GM12878 (cell line): ENCODE data around the gene FANCE. TPM values are rescaled to one million over a fixed set of nuclear protein-coding genes. Genes with fewer than 3 reads are reported as not detected.
"Not testable (repeated sequence)": the region's sequence is repeated elsewhere in the genome, so short reads cannot be mapped to it uniquely, and the experiment has no call there.

ENCODE experiments used
- ATAC-seq: fragments of 200-7000 bp; cut with Tn5 transposase; 3 replicates; pipeline ENCODE4 v1.9.1; 2020; ENCODE audit warnings: mild to moderate bottlenecking, moderate library complexity
- BruUV-seq: library from RNA; stranded (reverse); fragments of 400-500 nt; replicated peaks from 2 replicates; lab custom pipeline; 2021; lab: Mats Ljungman, UMichigan
- CTCF ChIA-PET: fragments of 300-600 bp; sonication (Branson Sonifier 250); formaldehyde crosslinking; extraction: SDS; loops from one replicate; lab custom pipeline; 2021; ENCODE audit warnings: inconsistent platforms; lab: Yijun Ruan, JAX
- POLR2A ChIA-PET: fragments of 350-600 bp; formaldehyde crosslinking; extraction: SDS; loops from one replicate; lab custom pipeline; 2021; ENCODE audit warnings: inconsistent platforms; lab: Charles Lee
- RAD21 ChIA-PET: fragments of 300-600 bp; sonication (Branson Sonifier 250); formaldehyde crosslinking; loops from one replicate; lab custom pipeline; 2023; ENCODE audit warnings: antibody characterized with exemption; ENCODE audit not compliant: unreplicated experiment; lab: Charles Lee
- SMC1A ChIA-PET: fragments of 300-600 bp; sonication (Branson Sonifier 250); formaldehyde crosslinking; loops from one replicate; lab custom pipeline; 2023; ENCODE audit not compliant: unreplicated experiment, uncharacterized antibody; lab: Charles Lee
- DNase-seq: peaks from one replicate; pipeline ENCODE4 v3.0.0-alpha.2; 2011; ENCODE audit warnings: low read depth, low spot score
- FAIRE-seq: peaks from 3 replicates; lab custom pipeline; 2011; peaks lifted over from hg19 to GRCh38; lab: Jason Lieb, UNC
- H2AFZ ChIP-seq: 2 replicates; pipeline ENCODE4 v1.6.0; 2011; ENCODE audit warnings: low read depth, low read length, control low read depth; ENCODE audit not compliant: control insufficient read depth
- H3K27ac ChIP-seq: 2 replicates; pipeline ENCODE4 v1.5.1; 2011; ENCODE audit warnings: control low read depth; ENCODE audit not compliant: control insufficient read depth, insufficient read depth
- H3K27me3 ChIP-seq, 2 experiments: replicated peaks in 1 of 2; 2 replicates each; pipeline versions ENCODE4 v1.6.0 to v1.6.1; 2011; ENCODE audit warnings: low read length in 1 of 2; ENCODE audit not compliant: control insufficient read depth in 2 of 2, insufficient read depth in 2 of 2
- H3K36me3 ChIP-seq, 2 experiments: 2 replicates each; pipeline ENCODE4 v1.5.1; 2011; ENCODE audit warnings: low read length in 1 of 2; ENCODE audit not compliant: control insufficient read depth in 2 of 2, insufficient read depth in 2 of 2
- H3K4me1 ChIP-seq: 2 replicates; pipeline ENCODE4 v1.6.1; 2011; ENCODE audit warnings: mild to moderate bottlenecking, low read length, moderate library complexity, mixed read lengths; ENCODE audit not compliant: control insufficient read depth, insufficient read depth
- H3K4me2 ChIP-seq: 2 replicates; pipeline ENCODE4 v1.6.0; 2011; ENCODE audit warnings: control low read depth; ENCODE audit not compliant: control insufficient read depth, insufficient read depth
- H3K4me3 ChIP-seq: fragments of 200-600 bp; sonication (generic); 2 replicates; pipeline ENCODE4 v1.5.1; 2016
- H3K79me2 ChIP-seq: 2 replicates; pipeline ENCODE4 v1.6.0; 2011; ENCODE audit warnings: low read length; ENCODE audit not compliant: control insufficient read depth, insufficient read depth
- H3K9ac ChIP-seq: 2 replicates; pipeline ENCODE4 v1.8.0; 2011; ENCODE audit warnings: low read length, control low read depth, mixed read lengths; ENCODE audit not compliant: control insufficient read depth, insufficient read depth
- H3K9me3 ChIP-seq: replicated peaks from 3 replicates; pipeline ENCODE4 v1.5.1; 2011; ENCODE audit warnings: mild to moderate bottlenecking, low read length; ENCODE audit not compliant: control insufficient read depth, insufficient read depth
- H4K20me1 ChIP-seq: 2 replicates; pipeline ENCODE4 v1.6.0; 2011; ENCODE audit not compliant: control insufficient read depth, insufficient read depth
- CBFB ChIP-seq: IDR thresholded peaks from 2 replicates; pipeline ENCODE4 v1.6.1; 2016; ENCODE audit warnings: antibody characterized with exemption, low read depth
- CBX3 ChIP-seq: fragments of 200-600 bp; sonication (generic); IDR thresholded peaks from 2 replicates; pipeline ENCODE4 v1.6.1; 2016; ENCODE audit warnings: low read depth, borderline replicate concordance
- CBX5 ChIP-seq: sonication (generic); IDR thresholded peaks from 2 replicates; pipeline ENCODE4 v1.6.1; 2016; ENCODE audit warnings: low read depth, moderate library complexity, mild to moderate bottlenecking, inconsistent platforms
- EZH2 ChIP-seq: IDR thresholded peaks from 2 replicates; pipeline ENCODE4 v1.6.1; 2012; ENCODE audit warnings: low read depth, mild to moderate bottlenecking, control low read depth, inconsistent platforms, low read length, borderline replicate concordance; ENCODE audit not compliant: control insufficient read depth
- GABPA ChIP-seq: IDR thresholded peaks from 2 replicates; pipeline ENCODE4 v1.6.1; 2014; ENCODE audit warnings: antibody characterized with exemption, low read depth, mild to moderate bottlenecking, inconsistent platforms
- HCFC1 ChIP-seq: fragments of 150-350 bp; IDR thresholded peaks from 2 replicates; pipeline ENCODE4 v1.6.1; 2014; ENCODE audit warnings: low read length
- HDGF ChIP-seq: fragments of 450-650 bp; IDR thresholded peaks from 2 replicates; pipeline ENCODE4 v1.6.1; 2016; ENCODE audit warnings: antibody characterized with exemption
- RAD21 ChIP-seq: IDR thresholded peaks from 2 replicates; pipeline ENCODE4 v1.6.1; 2011; ENCODE audit warnings: mild to moderate bottlenecking, low read depth, low read length, moderate library complexity; ENCODE audit not compliant: insufficient read depth
- RBBP5 ChIP-seq: fragments of 200-600 bp; sonication (generic); conservative IDR thresholded peaks from 2 replicates; pipeline ENCODE4 v1.6.1; 2016
- RUNX3 ChIP-seq: IDR thresholded peaks from 2 replicates; pipeline ENCODE4 v1.6.1; 2012; ENCODE audit warnings: low read length, inconsistent platforms
- SIN3A ChIP-seq: IDR thresholded peaks from 2 replicates; pipeline ENCODE4 v1.6.1; 2012; ENCODE audit warnings: low read depth, low read length, improper control_type of control experiment
- SIX5 ChIP-seq: IDR thresholded peaks from 2 replicates; pipeline ENCODE4 v1.6.1; 2011; ENCODE audit warnings: mild to moderate bottlenecking, low read depth, low read length, moderate library complexity; ENCODE audit not compliant: severe bottlenecking
- SMARCA5 ChIP-seq: fragments of 450-650 bp; IDR thresholded peaks from 2 replicates; pipeline ENCODE4 v1.6.1; 2017; ENCODE audit warnings: mild to moderate bottlenecking
- SREBF1 ChIP-seq: IDR thresholded peaks from 2 replicates; pipeline ENCODE4 v1.6.1; 2012; ENCODE audit warnings: mild to moderate bottlenecking, low read length
- SREBF2 ChIP-seq: IDR thresholded peaks from 2 replicates; pipeline ENCODE4 v1.6.1; 2012; ENCODE audit warnings: mild to moderate bottlenecking, low read length
- STAT1 ChIP-seq: fragments of 450-650 bp; conservative IDR thresholded peaks from 2 replicates; pipeline ENCODE4 v1.6.1; 2014; ENCODE audit warnings: antibody characterized with exemption, mild to moderate bottlenecking
- TBL1XR1 ChIP-seq: IDR thresholded peaks from 2 replicates; pipeline ENCODE4 v1.6.1; 2012; ENCODE audit warnings: low read depth, low read length, improper control_type of control experiment
- TCF3 ChIP-seq: IDR thresholded peaks from 2 replicates; pipeline ENCODE4 v1.6.1; 2012; ENCODE audit warnings: low read depth, mild to moderate bottlenecking, low read length, borderline replicate concordance; ENCODE audit not compliant: insufficient read depth
- YBX1 ChIP-seq: fragments of 450-650 bp; IDR thresholded peaks from 2 replicates; pipeline ENCODE4 v1.6.1; 2016; ENCODE audit warnings: antibody characterized with exemption
- WGBS: methylation state at CpG from one replicate; pipeline ENCODE4 v1.1.6; 2016; ENCODE audit warnings: low lambda C conversion rate; ENCODE audit not compliant: insufficient replicate concordance, insufficient coverage; ENCODE audit errors: missing lambda C conversion rate; 5-methylcytosine and 5-hydroxymethylcytosine counted together
- in situ Hi-C: fragments of 300-500 bp; cut with MboI; formaldehyde crosslinking; loops from 9 replicates; pipeline ENCODE4 v1.14.3; 2018; ENCODE audit warnings: mixed read lengths
- intact Hi-C: fragments of 100-400 bp; cut with micrococcal nuclease; formaldehyde crosslinking; loops from one replicate; pipeline ENCODE4 v1.14.2; 2022; ENCODE audit not compliant: unreplicated experiment
- polyA plus RNA-seq, 11 experiments: library from polyadenylated mRNA; depleted of rRNA in 4 of 11; unstranded in 6 of 11; stranded (reverse) in 5 of 11; fragments of >200 nt; fragmentation: Nextera tagmentation in 4 of 11; fragmentation: Illumina TruSeq in 1 of 11; extraction: Ambion mirVana in 4 of 11; extraction: Trizol in 1 of 11; gene quantifications; 1 replicate in 1 of 11; 2 replicates in 10 of 11; pipeline versions ENCODE4 v1.2.1 to v1.2.3, GENCODE V29; 2011 to 2016; ENCODE audit warnings: inconsistent platforms in 2 of 11, missing spikeins in 2 of 11, low read depth in 1 of 11
- total RNA-seq, 4 experiments: library from RNA; depleted of rRNA in 3 of 4; stranded (reverse); fragments of >200 nt in 3 of 4; fragmentation: Illumina TruSeq in 1 of 4; extraction: Trizol in 1 of 4; gene quantifications; 2 replicates each; pipeline versions ENCODE4 v1.2.1 to v1.2.3, GENCODE V29; 2013 to 2021
- TF ChIP-seq, protein P1 (sequence below): IDR thresholded peaks from 2 replicates; pipeline ENCODE4 v1.6.1; 2011; ENCODE audit warnings: borderline replicate concordance, low read depth, mild to moderate bottlenecking, moderate library complexity, mixed read lengths, low read length; ENCODE audit not compliant: insufficient read depth; ENCODE audit errors: extremely low read length

The FANCE gene
- total and polyA plus RNA-seq, 10 of the 15 experiments (the other 5 are each of a cell fraction or from before 2014, with no cell fraction given), result 3.0 to 13.3 (median 8.1) TPM

DNA sequence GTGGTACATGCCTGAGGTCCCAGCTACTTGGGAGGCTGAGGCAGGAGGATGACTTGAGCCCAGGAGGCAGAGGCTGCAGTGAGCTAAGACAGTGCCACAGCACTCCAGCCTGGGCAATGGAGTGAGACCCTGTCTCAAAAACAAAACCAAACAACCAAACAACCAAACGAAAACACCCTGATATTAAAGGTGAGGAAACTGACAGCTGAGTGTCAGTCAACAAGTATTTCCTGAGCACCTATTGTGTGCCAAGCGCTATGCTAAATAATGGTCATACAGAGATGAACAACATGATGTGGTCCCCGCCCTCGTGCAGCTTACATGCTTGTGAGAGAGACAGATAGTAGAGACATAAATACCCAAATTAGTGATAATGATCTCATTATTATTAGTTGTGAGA, 62.4 kb downstream of the FANCE start:
- H3K4me1 ChIP-seq, result peaks cover under 1% of the 10 kb centered on the region; the same call in 1 of the 2 replicates
- no peaks in the 10 kb centered on the region for H3K9me3 ChIP-seq
- no peak overlapping the region for H2AFZ ChIP-seq
- H3K27me3 ChIP-seq, result 0 out of 4 replicates have a peak, but pooled peaks cover 0 to 2% of the 10 kb centered on the region in 2 experiments
- H3K9ac ChIP-seq, result no peak overlapping the region
- RAD21 ChIA-PET, result no interaction called here
- no peak for FAIRE-seq
- WGBS, result 29% methylated on average over 4 of the region's 4 CpGs
- no peaks in the 10 kb centered on the region for H4K20me1 ChIP-seq
- no peaks in the 10 kb centered on the region for H3K36me3 ChIP-seq
- no peak overlapping the region for H3K4me2 ChIP-seq
- H3K79me2 ChIP-seq, result no peaks in the 10 kb centered on the region
- no peak for TF ChIP-seq YBX1
- no peak for TF ChIP-seq RAD21
- TF ChIP-seq, protein P1, sequence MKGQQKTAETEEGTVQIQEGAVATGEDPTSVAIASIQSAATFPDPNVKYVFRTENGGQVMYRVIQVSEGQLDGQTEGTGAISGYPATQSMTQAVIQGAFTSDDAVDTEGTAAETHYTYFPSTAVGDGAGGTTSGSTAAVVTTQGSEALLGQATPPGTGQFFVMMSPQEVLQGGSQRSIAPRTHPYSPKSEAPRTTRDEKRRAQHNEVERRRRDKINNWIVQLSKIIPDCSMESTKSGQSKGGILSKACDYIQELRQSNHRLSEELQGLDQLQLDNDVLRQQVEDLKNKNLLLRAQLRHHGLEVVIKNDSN, result no peak
- TF ChIP-seq HCFC1, result no peak
- no peak for TF ChIP-seq EZH2
- no peak for TF ChIP-seq HDGF
- TF ChIP-seq SIN3A, result no peak
- TF ChIP-seq TBL1XR1, result no peak
- TF ChIP-seq TCF3, result no peak
- TF ChIP-seq RUNX3, result no peak
- TF ChIP-seq SIX5, result no peak
- TF ChIP-seq SREBF1, result no peak
- TF ChIP-seq SMARCA5, result no peak
- TF ChIP-seq STAT1, result no peak
- no peak for TF ChIP-seq GABPA
- no peak for TF ChIP-seq SREBF2
- no peak for TF ChIP-seq CBX3
- no peak for TF ChIP-seq RBBP5
- TF ChIP-seq CBX5, result no peak
- no peak for TF ChIP-seq CBFB
- TF ChIP-seq, all 136 proteins: peak for 0
- BruUV-seq, result no TSS peak
- Histone ChIP-seq H3K4me3 (no peak overlapping the region), H3K27ac (no peak overlapping the region)
- ChIA-PET SMC1A (no interaction called here), CTCF (interaction anchor here (1.2 kb wide), 1 partner anchor 9 kb away, joined by 6 read pairs; no protein-coding TSS in a partner anchor), POLR2A (no interaction called here)
- intact Hi-C loops (no loop called here), in situ Hi-C loops (no loop called here)
- DNase-seq (no peak), ATAC-seq (no peak)

DNA sequence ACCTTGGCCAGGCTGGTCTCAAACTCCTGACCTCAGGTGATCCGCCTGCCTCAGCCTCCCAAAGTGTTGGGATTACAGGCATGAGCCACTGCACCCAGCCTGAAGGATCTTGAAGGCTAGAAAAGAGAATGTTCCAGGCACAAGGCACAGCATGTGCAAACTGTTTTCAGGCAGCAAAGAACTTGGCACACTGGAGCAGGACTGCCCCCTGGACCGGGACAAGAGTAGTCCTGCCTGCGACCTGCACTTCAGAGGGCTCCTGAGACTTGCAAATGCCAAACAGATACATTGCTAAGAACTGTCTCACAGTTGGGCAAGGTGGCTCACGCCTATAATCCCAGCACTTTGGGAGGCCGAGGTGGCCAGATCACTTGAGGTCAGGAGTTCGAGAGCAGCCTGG, 63.8 kb downstream of the FANCE start:
- not testable (repeated sequence) for H3K4me1 ChIP-seq, ATAC-seq

More for the DNA sequence above, 63.8 kb downstream of the FANCE start:
- intact Hi-C loops, H3K79me2 ChIP-seq, H3K4me3 ChIP-seq, H3K36me3 ChIP-seq, DNase-seq, H3K9ac ChIP-seq, H4K20me1 ChIP-seq, SMC1A ChIA-PET, H3K9me3 ChIP-seq, H2AFZ ChIP-seq, RAD21 ChIA-PET, BruUV-seq, in situ Hi-C loops, H3K27ac ChIP-seq, H3K27me3 ChIP-seq, H3K4me2 ChIP-seq, FAIRE-seq: not testable (repeated sequence)
- POLR2A ChIA-PET, result interaction anchor here (0.6 kb wide), 1 partner anchor 414 kb away, joined by 3 read pairs; no protein-coding TSS in a partner anchor
- 31% methylated on average over 6 of the region's 6 CpGs for WGBS
- CTCF ChIA-PET, result interaction anchor here (0.9 kb wide), 1 partner anchor 174 kb away, joined by 3 read pairs; the partner anchor contains the start of gene PPARD
